DOHH2 (cell line): ENCODE measurements around the gene SMU1.
A peak's percentile ranks its signal among the peaks of the same experiment; 100 is the strongest.

Experiments used
- H3F3A ChIP-seq: fragments of 200-600 bp; sonication (generic), shearing (Covaris generic); 2 replicates; pipeline ENCODE4 v1.6.0; 2016; ENCODE audit warnings: antibody characterized with exemption, mild to moderate bottlenecking; ENCODE audit not compliant: control insufficient read depth, insufficient read depth
- H3K27ac ChIP-seq: fragments of 200-600 bp; sonication (generic); 2 replicates; pipeline ENCODE4 v1.5.1; 2014; ENCODE audit warnings: low read depth, mild to moderate bottlenecking, low read length, moderate library complexity
- H3K27me3 ChIP-seq: fragments of 200-600 bp; sonication (generic); 2 replicates; pipeline ENCODE4 v1.6.1; 2014; ENCODE audit warnings: mild to moderate bottlenecking, low read length, mixed read lengths; ENCODE audit not compliant: control insufficient read depth
- H3K36me3 ChIP-seq: fragments of 200-600 bp; sonication (generic); 2 replicates; pipeline ENCODE4 v1.6.1; 2014; ENCODE audit warnings: mild to moderate bottlenecking, low read length, moderate library complexity, mixed read lengths; ENCODE audit not compliant: control insufficient read depth
- H3K4me1 ChIP-seq: fragments of 200-600 bp; sonication (generic); 2 replicates; pipeline ENCODE4 v1.6.1; 2014; ENCODE audit warnings: mild to moderate bottlenecking, low read length, mixed read lengths; ENCODE audit not compliant: control insufficient read depth
- H3K4me2 ChIP-seq: fragments of 200-600 bp; sonication (generic); 2 replicates; pipeline ENCODE4 v1.6.0; 2014; ENCODE audit warnings: mild to moderate bottlenecking, low read length, moderate library complexity
- H3K4me3 ChIP-seq: fragments of 200-600 bp; sonication (generic); 2 replicates; pipeline ENCODE4 v1.5.1; 2014; ENCODE audit warnings: mild to moderate bottlenecking, low read length, mixed read lengths
- H3K79me2 ChIP-seq: fragments of 200-600 bp; sonication (generic); 2 replicates; pipeline ENCODE4 v1.6.1; 2014; ENCODE audit warnings: mild to moderate bottlenecking, low read length, mixed read lengths; ENCODE audit not compliant: control insufficient read depth
- H3K9me2 ChIP-seq: fragments of 200-600 bp; sonication (generic); replicated peaks from 2 replicates; pipeline ENCODE4 v1.6.1; 2014; ENCODE audit warnings: mild to moderate bottlenecking, low read length, mixed read lengths; ENCODE audit not compliant: control insufficient read depth
- H3K9me3 ChIP-seq: fragments of 200-600 bp; sonication (generic); 2 replicates; pipeline ENCODE4 v1.6.1; 2014; ENCODE audit warnings: antibody characterized with exemption, low read length, mixed read lengths; ENCODE audit not compliant: control insufficient read depth, insufficient read depth
- H4K20me1 ChIP-seq: fragments of 200-600 bp; sonication (generic); 2 replicates; pipeline ENCODE4 v1.6.0; 2014; ENCODE audit warnings: low read depth, mild to moderate bottlenecking, antibody characterized with exemption, low read length, moderate library complexity; ENCODE audit not compliant: control insufficient read depth, insufficient read depth
- EZH2phosphoT487 ChIP-seq: fragments of 200-600 bp; sonication (generic); IDR thresholded peaks from 2 replicates; pipeline ENCODE4 v1.6.1; 2017; ENCODE audit warnings: borderline replicate concordance, mild to moderate bottlenecking, antibody characterized with exemption, low read length, moderate library complexity, mixed read lengths
- TF ChIP-seq, protein P1 (sequence below): fragments of 200-600 bp; sonication (generic); IDR thresholded peaks from one replicate; pipeline ENCODE4 v1.5.1; 2014; ENCODE audit warnings: antibody characterized with exemption, mild to moderate bottlenecking, low read depth, low read length; ENCODE audit not compliant: poor library complexity, severe bottlenecking

The SMU1 gene

GRCh38 chr9:33030285-33030684, 46.2 kb downstream of the SMU1 start:
- Histone ChIP-seq H4K20me1 (peaks cover 25% of the 10 kb centered on the region), H3K4me3 (no peak overlapping the region), H3K27me3 (no peaks in the 10 kb centered on the region), H3K4me1 (peaks cover 32% of the 10 kb centered on the region), H3K27ac (no peak overlapping the region), H3K4me2 (no peak overlapping the region), H3K9me3 (no peaks in the 10 kb centered on the region), H3K79me2 (peaks cover 88% of the 10 kb centered on the region), H3K36me3 (peaks cover 97% of the 10 kb centered on the region), H3K9me2 (no peaks in the 10 kb centered on the region), H3F3A (0 out of 2 replicates have a peak, but pooled peaks cover 3% of the 10 kb centered on the region)
- TF ChIP-seq EZH2phosphoT487 = no peak
- TF ChIP-seq, protein P1, sequence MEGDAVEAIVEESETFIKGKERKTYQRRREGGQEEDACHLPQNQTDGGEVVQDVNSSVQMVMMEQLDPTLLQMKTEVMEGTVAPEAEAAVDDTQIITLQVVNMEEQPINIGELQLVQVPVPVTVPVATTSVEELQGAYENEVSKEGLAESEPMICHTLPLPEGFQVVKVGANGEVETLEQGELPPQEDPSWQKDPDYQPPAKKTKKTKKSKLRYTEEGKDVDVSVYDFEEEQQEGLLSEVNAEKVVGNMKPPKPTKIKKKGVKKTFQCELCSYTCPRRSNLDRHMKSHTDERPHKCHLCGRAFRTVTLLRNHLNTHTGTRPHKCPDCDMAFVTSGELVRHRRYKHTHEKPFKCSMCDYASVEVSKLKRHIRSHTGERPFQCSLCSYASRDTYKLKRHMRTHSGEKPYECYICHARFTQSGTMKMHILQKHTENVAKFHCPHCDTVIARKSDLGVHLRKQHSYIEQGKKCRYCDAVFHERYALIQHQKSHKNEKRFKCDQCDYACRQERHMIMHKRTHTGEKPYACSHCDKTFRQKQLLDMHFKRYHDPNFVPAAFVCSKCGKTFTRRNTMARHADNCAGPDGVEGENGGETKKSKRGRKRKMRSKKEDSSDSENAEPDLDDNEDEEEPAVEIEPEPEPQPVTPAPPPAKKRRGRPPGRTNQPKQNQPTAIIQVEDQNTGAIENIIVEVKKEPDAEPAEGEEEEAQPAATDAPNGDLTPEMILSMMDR = no peak

DNA sequence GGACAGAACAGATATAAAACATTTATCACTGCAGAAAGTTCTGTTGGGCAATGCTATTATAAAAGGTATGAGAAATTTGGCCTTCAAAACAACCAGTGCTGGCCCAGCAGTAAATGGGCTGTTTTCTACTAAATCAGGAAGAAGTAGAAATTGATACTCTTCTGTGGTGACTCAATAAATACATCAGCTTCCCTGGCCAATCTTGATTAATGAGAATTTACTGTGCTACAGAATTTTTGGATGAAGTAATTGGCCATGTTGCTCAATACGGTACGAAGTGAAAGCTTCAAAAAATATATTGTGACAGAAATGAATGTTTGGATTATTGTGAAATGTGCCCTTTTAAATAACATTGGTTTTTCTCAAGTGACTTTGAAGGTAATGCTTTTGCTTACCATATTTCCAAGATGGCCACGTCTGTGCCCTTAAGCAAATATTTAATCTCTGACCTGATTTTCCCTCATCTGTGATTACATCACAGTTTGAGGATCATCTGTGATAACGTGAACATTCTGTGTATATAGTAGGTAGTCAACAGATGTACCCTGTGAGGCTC, 47.2 kb downstream of the SMU1 start:
- Histone ChIP-seq H3F3A (0 out of 2 replicates have a peak, but pooled peaks cover 3% of the 10 kb centered on the region), H3K27me3 (no peaks in the 10 kb centered on the region), H3K4me1 (peaks cover 33% of the 10 kb centered on the region), H3K9me2 (no peaks in the 10 kb centered on the region), H3K4me3 (no peak overlapping the region), H3K79me2 (peaks cover 95% of the 10 kb centered on the region), H3K36me3 (peaks cover 92% of the 10 kb centered on the region), H4K20me1 (peaks cover 25% of the 10 kb centered on the region), H3K9me3 (no peaks in the 10 kb centered on the region), H3K27ac (no peak overlapping the region), H3K4me2 (peak overlapping the region; percentile 29; the same call in 1 of the 2 replicates)
- TF ChIP-seq EZH2phosphoT487 = no peak
- TF ChIP-seq, protein P1 = no peak

GRCh38 chr9:33025572-33026342, 50.7 kb downstream of the SMU1 start:
- TF ChIP-seq, protein P1 = no peak
- no peak for TF ChIP-seq EZH2phosphoT487
- Histone ChIP-seq H3F3A (0 out of 2 replicates have a peak, but pooled peaks cover 5% of the 10 kb centered on the region), H3K9me3 (no peaks in the 10 kb centered on the region), H3K4me1 (peaks cover 53% of the 10 kb centered on the region), H3K27ac (peak overlapping the region; percentile 73), H3K4me2 (peak overlapping the region; percentile 98), H3K27me3 (no peaks in the 10 kb centered on the region), H3K79me2 (peaks cover 96% of the 10 kb centered on the region), H3K36me3 (peaks cover 83% of the 10 kb centered on the region), H3K9me2 (no peaks in the 10 kb centered on the region), H4K20me1 (peaks cover 18% of the 10 kb centered on the region), H3K4me3 (peak overlapping the region; percentile 99)
